ENCODE data around the gene CPTP. TPM values are rescaled to one million over a fixed set of nuclear protein-coding genes. Genes with fewer than 3 reads are reported as not detected.

CPTP gene
- total RNA-seq, 2 experiments from 2014 or later, result 8.4 to 11.0 TPM

DNA sequence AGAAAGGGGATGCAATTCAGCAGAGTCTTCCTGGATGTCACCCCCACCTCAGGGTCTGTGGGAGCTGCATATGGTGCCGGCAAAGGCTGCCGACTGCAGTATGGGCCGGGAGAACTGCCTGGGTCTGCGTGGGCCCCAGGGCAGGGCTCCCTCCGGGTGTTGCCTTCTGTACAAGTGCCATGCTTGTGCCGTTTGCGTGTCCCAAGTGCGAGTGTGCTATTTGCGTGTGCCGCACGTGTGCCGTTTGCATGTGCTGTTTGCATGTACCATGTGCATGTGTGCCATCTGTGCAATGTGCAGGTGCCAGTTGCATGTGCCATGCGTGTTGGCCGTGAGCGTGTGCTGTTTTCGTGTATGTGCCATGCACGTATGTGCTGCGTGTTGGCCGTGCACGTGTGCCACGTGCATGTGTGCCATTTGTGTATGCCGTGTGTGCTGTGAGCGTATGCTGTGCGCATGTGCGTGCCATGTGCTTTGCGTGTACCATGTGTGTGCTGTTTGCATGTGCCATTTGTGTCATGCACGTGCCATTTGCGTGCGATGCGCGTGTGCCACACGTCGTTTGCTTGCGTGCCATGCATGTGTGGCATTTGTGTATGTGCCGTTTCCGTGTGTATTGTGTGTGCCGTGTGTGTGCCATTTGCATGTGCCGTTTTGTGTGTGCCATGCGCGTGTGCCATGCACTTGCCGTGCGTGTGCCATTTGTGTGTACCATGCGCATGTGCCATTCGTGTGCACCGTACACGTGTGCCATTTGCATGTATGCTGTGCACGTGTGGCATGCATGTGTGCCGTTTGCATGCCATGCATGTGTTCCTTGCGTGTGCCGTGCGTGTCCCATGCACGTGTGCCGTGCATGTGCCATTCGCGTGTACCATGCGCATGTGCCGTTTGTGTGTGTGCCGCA lies 5.0 kb downstream of the CPTP start:
- Mint-ChIP-seq H3K36me3 (ENCODE audit: low read depth) (no peaks in the 10 kb centered on the region), H3K4me1 (ENCODE audit: low read depth) (peaks cover 6% of the 10 kb centered on the region), H3K4me3 (no peak overlapping the region), H3K9me3 (no peaks in the 10 kb centered on the region), H3K27me3 (no peaks in the 10 kb centered on the region), H3K27ac (no peak overlapping the region)
- ChIA-PET POLR2A (interaction anchor here (1.0 kb wide), 1 partner anchor 17 kb away, joined by 3 read pairs; no protein-coding TSS in a partner anchor), CTCF (no interaction called here)
- ATAC-seq, result no peak
- TF ChIP-seq, protein P1, sequence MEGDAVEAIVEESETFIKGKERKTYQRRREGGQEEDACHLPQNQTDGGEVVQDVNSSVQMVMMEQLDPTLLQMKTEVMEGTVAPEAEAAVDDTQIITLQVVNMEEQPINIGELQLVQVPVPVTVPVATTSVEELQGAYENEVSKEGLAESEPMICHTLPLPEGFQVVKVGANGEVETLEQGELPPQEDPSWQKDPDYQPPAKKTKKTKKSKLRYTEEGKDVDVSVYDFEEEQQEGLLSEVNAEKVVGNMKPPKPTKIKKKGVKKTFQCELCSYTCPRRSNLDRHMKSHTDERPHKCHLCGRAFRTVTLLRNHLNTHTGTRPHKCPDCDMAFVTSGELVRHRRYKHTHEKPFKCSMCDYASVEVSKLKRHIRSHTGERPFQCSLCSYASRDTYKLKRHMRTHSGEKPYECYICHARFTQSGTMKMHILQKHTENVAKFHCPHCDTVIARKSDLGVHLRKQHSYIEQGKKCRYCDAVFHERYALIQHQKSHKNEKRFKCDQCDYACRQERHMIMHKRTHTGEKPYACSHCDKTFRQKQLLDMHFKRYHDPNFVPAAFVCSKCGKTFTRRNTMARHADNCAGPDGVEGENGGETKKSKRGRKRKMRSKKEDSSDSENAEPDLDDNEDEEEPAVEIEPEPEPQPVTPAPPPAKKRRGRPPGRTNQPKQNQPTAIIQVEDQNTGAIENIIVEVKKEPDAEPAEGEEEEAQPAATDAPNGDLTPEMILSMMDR (IDR thresholded peaks at IDR 0.05), result no peak
- intact Hi-C loops (cut with micrococcal nuclease), result no loop called here
- no peak for DNase-seq

- DNase-seq (no peak), ATAC-seq (no peak)
- intact Hi-C loops (cut with micrococcal nuclease), result no loop called here
- ChIA-PET POLR2A (interaction anchor here (1.0 to 1.6 kb wide), 2 partner anchors 17 to 18 kb away, joined by 3 to 4 read pairs; no protein-coding TSS in a partner anchor), CTCF (no interaction called here)
- Mint-ChIP-seq H3K4me3 (no peak overlapping the region), H3K4me1 (ENCODE audit: low read depth) (peaks cover 6% of the 10 kb centered on the region), H3K27me3 (no peaks in the 10 kb centered on the region), H3K9me3 (no peaks in the 10 kb centered on the region), H3K27ac (no peak overlapping the region), H3K36me3 (ENCODE audit: low read depth) (no peaks in the 10 kb centered on the region)
- TF ChIP-seq, protein P1 (IDR thresholded peaks at IDR 0.05), result no peak
Observed at GRCh38 chr1:1330366-1331067, 5.9 kb downstream of the CPTP start.

GRCh38 chr1:1331068-1331965 lies 6.7 kb downstream of the CPTP start, which contains the start of gene TAS1R3:
TSS of gene TAS1R3 (plus strand) at chr1:1331280. CDS start at chr1:1331346, 66 bp downstream.
- no peak for ATAC-seq
- CTCF ChIA-PET, result no interaction called here
- intact Hi-C loops (cut with micrococcal nuclease), result no loop called here

GRCh38 chr1:1332031-1332755 lies 7.6 kb downstream of the CPTP start:
- no peak for ATAC-seq
- intact Hi-C loops (cut with micrococcal nuclease), result no loop called here
- ChIA-PET POLR2A (no interaction called here), CTCF (no interaction called here)
- no peak overlapping the region for H3K4me3 Mint-ChIP-seq
- TF ChIP-seq, protein P1 (IDR thresholded peaks at IDR 0.05), result no peak
- H3K4me1 Mint-ChIP-seq (ENCODE audit: low read depth), result no peaks in the 10 kb centered on the region
- H3K27me3 Mint-ChIP-seq, result no peaks in the 10 kb centered on the region
- no peak overlapping the region for H3K27ac Mint-ChIP-seq
- H3K36me3 Mint-ChIP-seq (ENCODE audit: low read depth), result no peaks in the 10 kb centered on the region
- no peaks in the 10 kb centered on the region for H3K9me3 Mint-ChIP-seq
- DNase-seq, result no peak

More at GRCh38 chr1:1331068-1331965, 6.7 kb downstream of the CPTP start, which contains the start of gene TAS1R3:
- peaks cover under 1% of the 10 kb centered on the region for H3K4me1 Mint-ChIP-seq (ENCODE audit: low read depth)
- no peak for DNase-seq
- no peak within 1 kb of the TSS for H3K4me3 Mint-ChIP-seq
- no peaks in the 10 kb centered on the region for H3K9me3 Mint-ChIP-seq
- no peak within 1 kb of the TSS for H3K27ac Mint-ChIP-seq
- no peaks in the 10 kb centered on the region for H3K36me3 Mint-ChIP-seq (ENCODE audit: low read depth)
- POLR2A ChIA-PET, result interaction anchor here (0.9 to 1.6 kb wide), 3 partner anchors 17 to 22 kb away, joined by 3 to 4 read pairs (median 3); no protein-coding TSS in a partner anchor
- TF ChIP-seq, protein P1 (IDR thresholded peaks at IDR 0.05), result no peak
- no peaks in the 10 kb centered on the region for H3K27me3 Mint-ChIP-seq

Measured in activated CD8-positive, alpha-beta T cell treated with anti-CD3 and anti-CD28 coated beads for 36 hours (primary cell).